Caco-2 (cell line): ENCODE measurements around the gene ELMO2. TPM values are rescaled to one million over a fixed set of nuclear protein-coding genes. Genes with fewer than 3 reads are reported as not detected.

Source experiments
- BruUV-seq: library from RNA; stranded (reverse); fragments of 400-500 nt; replicated peaks from 2 replicates; lab custom pipeline; 2021; lab: Mats Ljungman, UMichigan
- CTCF ChIA-PET: fragments of 300-600 bp; sonication (Branson Sonifier 250); formaldehyde crosslinking; loops from one replicate; lab custom pipeline; 2022; ENCODE audit warnings: antibody characterized with exemption; lab: Charles Lee
- POLR2A ChIA-PET: fragments of 300-600 bp; sonication (Branson Sonifier 250); formaldehyde crosslinking; loops from one replicate; lab custom pipeline; 2022; ENCODE audit warnings: antibody characterized with exemption; lab: Charles Lee
- DNase-seq, 2 experiments: peaks; one replicate each; pipeline versions ENCODE4 v3.0.0 to v3.0.0-alpha.2; 2020 to 2022
- H3K27me3 ChIP-seq: replicated peaks from 2 replicates; pipeline ENCODE4 v1.6.0; 2011; ENCODE audit warnings: low read length; ENCODE audit not compliant: control insufficient read depth, insufficient read depth
- H3K36me3 ChIP-seq: 2 replicates; pipeline ENCODE4 v1.5.1; 2011; ENCODE audit warnings: low read length; ENCODE audit not compliant: control insufficient read depth, insufficient read depth
- H3K4me1 ChIP-seq: fragments of 250-450 bp; sonication (Bioruptor Pico); 2 replicates; pipeline ENCODE4 v1.5.1; 2020; ENCODE audit warnings: mild to moderate bottlenecking
- H3K4me3 ChIP-seq: 2 replicates; pipeline ENCODE4 v1.5.1; 2011; ENCODE audit warnings: low read depth, mild to moderate bottlenecking, control low read depth, low read length
- H3K9me3 ChIP-seq: fragments of 250-450 bp; sonication (Bioruptor Pico); 2 replicates; pipeline ENCODE4 v1.5.1; 2020; ENCODE audit warnings: mild to moderate bottlenecking, moderate library complexity
- H3K27ac Mint-ChIP-seq: one replicate; pipeline ENCODE4 v1.8.0; 2022; ENCODE audit warnings: mixed read lengths; ENCODE audit not compliant: unreplicated experiment
- H3K27me3 Mint-ChIP-seq: one replicate; pipeline ENCODE4 v1.8.0; 2022; ENCODE audit warnings: mixed read lengths; ENCODE audit not compliant: insufficient read depth, unreplicated experiment
- H3K36me3 Mint-ChIP-seq: one replicate; pipeline ENCODE4 v1.8.0; 2022; ENCODE audit warnings: mild to moderate bottlenecking, mixed read lengths; ENCODE audit not compliant: insufficient read depth, unreplicated experiment
- H3K4me1 Mint-ChIP-seq: one replicate; pipeline ENCODE4 v1.8.0; 2022; ENCODE audit warnings: low read depth, mixed read lengths; ENCODE audit not compliant: unreplicated experiment
- H3K4me3 Mint-ChIP-seq: one replicate; pipeline ENCODE4 v1.8.0; 2022; ENCODE audit warnings: mild to moderate bottlenecking, moderate library complexity, mixed read lengths; ENCODE audit not compliant: unreplicated experiment
- H3K9me3 Mint-ChIP-seq: one replicate; pipeline ENCODE4 v1.8.0; 2022; ENCODE audit warnings: mixed read lengths; ENCODE audit not compliant: unreplicated experiment
- intact Hi-C: fragments of 100-400 bp; cut with micrococcal nuclease; formaldehyde crosslinking; loops from one replicate; pipeline ENCODE4 v1.10.0; 2022; ENCODE audit not compliant: unreplicated experiment
- total RNA-seq: library from RNA; stranded (reverse); gene quantifications from 2 replicates; pipeline ENCODE4 v1.2.3, GENCODE V29; 2022
- TF ChIP-seq, protein P1 (sequence below), 2 experiments: fragments of 200-600 bp in 1 of 2; IDR thresholded peaks; 1 replicate in 1 of 2; 2 replicates in 1 of 2; pipeline versions ENCODE4 v1.5.1 to v1.8.0; 2011 to 2022; ENCODE audit warnings: antibody characterized with exemption in 1 of 2, control low read depth in 1 of 2, inconsistent platforms in 1 of 2, low read depth in 1 of 2, low read length in 1 of 2, mild to moderate bottlenecking in 1 of 2, moderate library complexity in 1 of 2; ENCODE audit not compliant: insufficient read depth in 1 of 2, severe bottlenecking in 1 of 2, unreplicated experiment in 1 of 2

ELMO2 gene
- total RNA-seq, 1 experiment from 2014 or later: 82.4 TPM

DNA sequence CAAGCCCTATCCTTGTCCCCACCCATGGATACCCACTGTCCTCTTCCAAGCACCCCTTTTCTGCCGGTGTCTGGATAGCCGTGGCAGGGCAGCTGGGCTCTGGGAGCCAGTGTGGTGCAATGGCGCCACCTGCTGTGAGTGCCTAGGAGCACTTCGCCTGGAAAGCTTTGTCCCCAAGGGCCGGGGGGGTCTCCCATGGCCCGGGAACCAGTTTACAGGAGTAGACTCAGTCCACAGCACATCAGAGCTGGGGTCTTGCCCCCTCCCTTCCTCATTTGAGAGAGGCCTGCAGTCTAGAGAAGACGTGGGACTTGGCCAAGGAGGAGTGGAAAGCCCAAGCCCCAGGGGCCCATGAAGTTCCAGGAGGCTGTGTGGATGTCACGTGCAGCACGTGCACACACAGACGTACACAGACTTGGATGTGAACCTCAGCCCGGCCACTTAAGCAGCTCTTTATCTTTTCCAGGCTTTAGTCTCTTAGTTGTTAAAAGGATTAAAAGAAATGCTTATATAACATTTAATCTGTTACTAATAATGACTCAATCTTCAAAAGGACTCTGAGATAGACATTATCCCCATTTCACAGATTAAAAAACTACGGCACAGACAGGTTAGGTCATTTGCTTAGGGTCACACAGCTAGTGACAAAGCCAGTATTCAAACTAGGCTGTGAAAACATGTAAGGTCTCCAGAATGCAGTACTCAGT is 57.2 kb downstream of the ELMO2 start:
- Mint-ChIP-seq H3K4me3 (no peak overlapping the region), H3K36me3 (peaks cover 27% of the 10 kb centered on the region), H3K9me3 (no peaks in the 10 kb centered on the region), H3K4me1 (peaks cover 25% of the 10 kb centered on the region), H3K27ac (no peak overlapping the region), H3K27me3 (peaks cover 6% of the 10 kb centered on the region)
- TF ChIP-seq, protein P1, sequence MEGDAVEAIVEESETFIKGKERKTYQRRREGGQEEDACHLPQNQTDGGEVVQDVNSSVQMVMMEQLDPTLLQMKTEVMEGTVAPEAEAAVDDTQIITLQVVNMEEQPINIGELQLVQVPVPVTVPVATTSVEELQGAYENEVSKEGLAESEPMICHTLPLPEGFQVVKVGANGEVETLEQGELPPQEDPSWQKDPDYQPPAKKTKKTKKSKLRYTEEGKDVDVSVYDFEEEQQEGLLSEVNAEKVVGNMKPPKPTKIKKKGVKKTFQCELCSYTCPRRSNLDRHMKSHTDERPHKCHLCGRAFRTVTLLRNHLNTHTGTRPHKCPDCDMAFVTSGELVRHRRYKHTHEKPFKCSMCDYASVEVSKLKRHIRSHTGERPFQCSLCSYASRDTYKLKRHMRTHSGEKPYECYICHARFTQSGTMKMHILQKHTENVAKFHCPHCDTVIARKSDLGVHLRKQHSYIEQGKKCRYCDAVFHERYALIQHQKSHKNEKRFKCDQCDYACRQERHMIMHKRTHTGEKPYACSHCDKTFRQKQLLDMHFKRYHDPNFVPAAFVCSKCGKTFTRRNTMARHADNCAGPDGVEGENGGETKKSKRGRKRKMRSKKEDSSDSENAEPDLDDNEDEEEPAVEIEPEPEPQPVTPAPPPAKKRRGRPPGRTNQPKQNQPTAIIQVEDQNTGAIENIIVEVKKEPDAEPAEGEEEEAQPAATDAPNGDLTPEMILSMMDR (IDR thresholded peaks at IDR 0.05; ENCODE audit: insufficient read depth in 1 of 2, low read depth in 1 of 2, low read length in 1 of 2, severe bottlenecking in 1 of 2, unreplicated experiment in 1 of 2): peak; percentile 91 to 92
- ChIA-PET CTCF (interaction anchor here (0.6 to 2.7 kb wide), 12 partner anchors 15 to 363 kb away, joined by 3 to 32 read pairs (median 4); no protein-coding TSS in a partner anchor), POLR2A (interaction anchor here (1.1 to 2.7 kb wide), 3 partner anchors 8 to 57 kb away, joined by 3 to 14 read pairs (median 5); partner anchors contain the start of gene ELMO2)
- intact Hi-C loops: loop anchor here (1.0 kb wide), 3 partner anchors 14 to 217 kb away; no protein-coding TSS in a partner anchor
- Histone ChIP-seq H3K4me3 (no peak overlapping the region), H3K36me3 (peaks cover 2% of the 10 kb centered on the region), H3K9me3 (no peaks in the 10 kb centered on the region), H3K27me3 (no peaks in the 10 kb centered on the region; the same call in 1 of the 2 replicates), H3K4me1 (peaks cover 17% of the 10 kb centered on the region)
- no TSS peak for BruUV-seq
- DNase-seq: peak in 1 of 2 experiments; percentile 81

DNA sequence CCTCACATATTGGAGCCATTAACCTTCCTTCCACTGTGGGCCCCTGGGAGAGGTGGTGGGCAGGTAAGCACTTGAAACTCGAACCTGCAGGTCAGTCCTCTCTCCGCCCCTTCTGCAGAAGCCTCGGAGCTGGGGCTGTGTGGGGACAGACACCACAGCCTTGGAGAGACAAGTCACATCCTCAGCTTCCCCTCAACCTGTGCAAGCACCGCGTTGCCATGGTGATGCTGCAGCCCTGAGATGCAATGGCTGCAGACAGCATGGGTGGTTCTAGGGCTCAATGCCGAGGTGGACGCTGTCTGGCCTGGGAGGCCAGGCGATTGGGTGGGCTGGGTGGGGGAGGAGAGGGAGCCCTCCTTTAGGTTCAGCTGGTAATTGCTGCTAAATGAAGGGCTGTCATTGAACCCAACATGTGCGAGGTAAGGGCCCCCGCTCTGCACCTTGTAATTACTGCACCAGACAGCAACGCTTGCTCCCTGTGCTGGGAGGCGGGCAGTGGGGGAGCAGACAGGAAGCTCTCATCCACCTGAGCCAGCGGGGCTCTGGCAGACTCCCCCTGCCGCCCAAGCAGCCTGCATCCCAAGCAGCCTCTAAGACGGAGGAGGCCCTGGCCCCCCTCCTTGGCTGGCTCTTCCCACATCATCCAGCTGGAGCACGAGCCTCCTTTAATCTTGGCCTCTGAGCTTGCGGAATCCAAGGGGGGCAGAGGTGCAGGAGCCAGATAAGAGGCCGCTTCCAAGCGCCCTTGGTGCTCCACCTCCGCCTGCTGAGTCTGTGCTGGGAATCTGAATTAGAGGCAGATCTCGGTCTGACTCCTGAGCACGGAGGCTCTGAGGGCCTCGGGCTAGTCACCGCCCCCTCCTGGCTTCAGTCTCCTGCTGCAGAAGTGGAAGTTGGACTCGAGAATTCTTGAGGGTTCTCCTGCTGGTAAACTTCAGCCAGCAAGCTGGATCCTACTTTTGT is 58.3 kb downstream of the ELMO2 start:
- no TSS peak for BruUV-seq
- Mint-ChIP-seq H3K36me3 (peaks cover 16% of the 10 kb centered on the region), H3K27ac (no peak overlapping the region), H3K4me1 (peaks cover 14% of the 10 kb centered on the region), H3K4me3 (no peak overlapping the region), H3K9me3 (no peaks in the 10 kb centered on the region), H3K27me3 (peaks cover 6% of the 10 kb centered on the region)
- intact Hi-C loops: no loop called here
- no peaks in the 10 kb centered on the region; the same call in 1 of the 2 replicates for H3K27me3 ChIP-seq
- H3K9me3 ChIP-seq: no peaks in the 10 kb centered on the region
- peaks cover 6% of the 10 kb centered on the region for H3K4me1 ChIP-seq
- H3K4me3 ChIP-seq: no peak overlapping the region
- TF ChIP-seq, protein P1 (IDR thresholded peaks at IDR 0.05; ENCODE audit: insufficient read depth in 1 of 2, low read depth in 1 of 2, low read length in 1 of 2, severe bottlenecking in 1 of 2, unreplicated experiment in 1 of 2): peak in 1 of 2 experiments; percentile 32
- CTCF ChIA-PET: interaction anchor here (0.6 to 2.7 kb wide), 10 partner anchors 16 to 362 kb away, joined by 3 to 32 read pairs (median 5); no protein-coding TSS in a partner anchor
- POLR2A ChIA-PET: interaction anchor here (1.1 to 2.7 kb wide), 3 partner anchors 9 to 58 kb away, joined by 3 to 14 read pairs (median 5); partner anchors contain the start of gene ELMO2
- peak in 1 of 2 experiments; percentile 55 for DNase-seq
- H3K36me3 ChIP-seq: peaks cover 2% of the 10 kb centered on the region
